Transverse colon (tissue), 4 donors: Measurements from ENCODE around the gene RCBTB1. TPM values are rescaled to one million over a fixed set of nuclear protein-coding genes. Genes with fewer than 3 reads are reported as not detected.

Experiments used
- DNase-seq: peaks from one replicate; pipeline ENCODE4 v3.0.0-alpha.2; 2019
- H3K27ac ChIP-seq, 4 donors: fragments of 200-600 bp; sonication (generic); 2 replicates each; pipeline ENCODE4 v1.5.1; 2016 to 2018; ENCODE audit warnings: inconsistent platforms in 4 of 4
- H3K27me3 ChIP-seq: fragments of 200-600 bp; sonication (generic); 2 replicates; pipeline ENCODE4 v1.5.1; 2017; ENCODE audit warnings: inconsistent platforms
- H3K36me3 ChIP-seq, 4 donors: fragments of 200-600 bp; sonication (generic); 2 replicates each; pipeline ENCODE4 v1.5.1; 2017 to 2019; ENCODE audit warnings: inconsistent platforms in 4 of 4
- H3K4me1 ChIP-seq, 4 donors: fragments of 200-600 bp; sonication (generic); 2 replicates each; pipeline ENCODE4 v1.5.1; 2017 to 2020; ENCODE audit warnings: inconsistent platforms in 4 of 4
- H3K4me3 ChIP-seq, 4 donors: fragments of 200-600 bp; sonication (generic); 1 replicate in 1 of 4; 2 replicates in 3 of 4; pipeline versions ENCODE4 v1.5.1 to v1.6.1; 2017 to 2019; ENCODE audit warnings: inconsistent platforms in 4 of 4
- H3K9me3 ChIP-seq, 2 donors: fragments of 200-600 bp; sonication (generic); 2 replicates each; pipeline ENCODE4 v1.5.1; 2017 to 2019; ENCODE audit warnings: inconsistent platforms in 2 of 2
- CTCF ChIP-seq, 5 experiments: fragments of 200-600 bp in 3 of 5; fragments of 450-650 bp in 2 of 5; sonication (generic) in 3 of 5; IDR thresholded peaks; 1 replicate in 2 of 5; 2 replicates in 3 of 5; pipeline ENCODE4 v1.5.1; 2016 to 2017; ENCODE audit warnings: antibody characterized with exemption in 5 of 5, inconsistent platforms in 3 of 5, mild to moderate bottlenecking in 2 of 5, moderate library complexity in 1 of 5
- EP300 ChIP-seq: sonication (generic); formaldehyde crosslinking; IDR thresholded peaks from one replicate; pipeline ENCODE4 v1.6.1; 2017; ENCODE audit warnings: antibody characterized with exemption, low read depth
- POLR2A ChIP-seq: fragments of 450-650 bp; IDR thresholded peaks from one replicate; pipeline ENCODE4 v1.6.1; 2016; ENCODE audit warnings: antibody characterized with exemption, mild to moderate bottlenecking, moderate library complexity
- POLR2AphosphoS5 ChIP-seq, 3 donors: sonication (generic); formaldehyde crosslinking; IDR thresholded peaks; one replicate each; pipeline ENCODE4 v1.6.1; 2016; ENCODE audit warnings: antibody characterized with exemption in 3 of 3
- WGBS, 2 donors: methylation state at CpG; one replicate each; pipeline ENCODE4 v1.1.5; 2018; ENCODE audit warnings: low coverage in 1 of 2; 5-methylcytosine and 5-hydroxymethylcytosine counted together
- in situ Hi-C, 4 donors: fragments of 200-750 bp; cut with MboI; loops; one replicate each; pipeline versions ENCODE4 v1.15.0 to v1.15.1; 2017; ENCODE audit warnings: low sequenced_read_pairs in 3 of 4, low pct_ligation_motif_present in 1 of 4, low pct_unique_long_range_greater_than_20kb in 1 of 4
- intact Hi-C: fragments of 100-400 bp; cut with DNase I; formaldehyde crosslinking; loops from one replicate; pipeline ENCODE4 v1.15.1; 2023; ENCODE audit warnings: low total_unique reads
- total RNA-seq, 4 donors: library from RNA; depleted of rRNA; stranded (reverse); fragments of >200 nt; gene quantifications; one replicate each; pipeline ENCODE4 v1.1.0, GENCODE V29; 2016

RCBTB1 gene
- total RNA-seq, 4 donors from 2014 or later = 4.9 to 10.4 (median 7.7) TPM

GRCh38 chr13:49540552-49540951, 44.8 kb downstream of the RCBTB1 start:
- peaks cover 0 to 3% (median 0%) of the 10 kb centered on the region in 4 donors for H3K4me1 ChIP-seq
- TF ChIP-seq POLR2AphosphoS5 (IDR thresholded peaks at IDR 0.05) (no peak), EP300 (no peak), CTCF (IDR thresholded peaks at IDR 0.05) (no peak), POLR2A (no peak)
- 53 to 66% methylated on average over 3 to 7 of the region's 7 CpGs for WGBS, 2 donors
- in situ Hi-C loops = no loop called here
- intact Hi-C loops = no loop called here
- H3K36me3 ChIP-seq = peaks cover 0 to 17% (median 3%) of the 10 kb centered on the region in 4 donors
- H3K27me3 ChIP-seq = no peaks in the 10 kb centered on the region
- H3K27ac ChIP-seq = peak overlapping the region; percentile 6 to 32 (median 22)
- no peak overlapping the region for H3K4me3 ChIP-seq
- no peak for DNase-seq
- no peaks in the 10 kb centered on the region for H3K9me3 ChIP-seq

GRCh38 chr13:49539746-49540145, 45.6 kb downstream of the RCBTB1 start:
- no peaks in the 10 kb centered on the region for H3K9me3 ChIP-seq
- TF ChIP-seq POLR2AphosphoS5 (IDR thresholded peaks at IDR 0.05) = no peak
- WGBS, 2 donors = 83 to 94% methylated on average over 3 of the region's 3 CpGs
- no peaks in the 10 kb centered on the region for H3K27me3 ChIP-seq
- H3K27ac ChIP-seq = no peak overlapping the region
- no peak for DNase-seq
- peaks cover 0 to 3% (median 0%) of the 10 kb centered on the region in 4 donors for H3K4me1 ChIP-seq
- in situ Hi-C loops (no loop called here), intact Hi-C loops (no loop called here)
- H3K36me3 ChIP-seq = peaks cover 0 to 17% (median 3%) of the 10 kb centered on the region in 4 donors
- no peak overlapping the region for H3K4me3 ChIP-seq

- intact Hi-C loops = no loop called here
- peaks cover 0 to 3% (median 0%) of the 10 kb centered on the region in 4 donors for H3K4me1 ChIP-seq
- H3K9me3 ChIP-seq = no peaks in the 10 kb centered on the region
- H3K27me3 ChIP-seq = no peaks in the 10 kb centered on the region
- H3K27ac ChIP-seq = no peak overlapping the region
- in situ Hi-C loops = no loop called here
- TF ChIP-seq CTCF (IDR thresholded peaks at IDR 0.05) = no peak
- TF ChIP-seq EP300 = no peak
- TF ChIP-seq POLR2A = no peak
- TF ChIP-seq POLR2AphosphoS5 (IDR thresholded peaks at IDR 0.05) = no peak
- DNase-seq = no peak
- peaks cover 0 to 17% (median 3%) of the 10 kb centered on the region in 4 donors for H3K36me3 ChIP-seq
- WGBS, 2 donors = 69 to 80% methylated on average over 4 to 5 of the region's 5 CpGs
- H3K4me3 ChIP-seq = no peak overlapping the region
Measured at GRCh38 chr13:49539313-49539712, 46.0 kb downstream of the RCBTB1 start.

GRCh38 chr13:49538404-49538803, 47.0 kb downstream of the RCBTB1 start:
- TF ChIP-seq POLR2A (no peak), POLR2AphosphoS5 (IDR thresholded peaks at IDR 0.05) (no peak), EP300 (no peak), CTCF (IDR thresholded peaks at IDR 0.05) (no peak)

More at GRCh38 chr13:49538404-49538803, 47.0 kb downstream of the RCBTB1 start:
- Histone ChIP-seq H3K4me1 (peaks cover 0 to 3% (median 0%) of the 10 kb centered on the region in 4 donors), H3K9me3 (no peaks in the 10 kb centered on the region), H3K27me3 (no peaks in the 10 kb centered on the region), H3K27ac (no peak overlapping the region), H3K4me3 (no peak overlapping the region), H3K36me3 (peaks cover 0 to 17% (median 3%) of the 10 kb centered on the region in 4 donors)
- intact Hi-C loops (no loop called here), in situ Hi-C loops (no loop called here)
- DNase-seq = no peak
- WGBS, 2 donors = 69 to 75% methylated on average over 2 of the region's 2 CpGs
